B cell (primary cell): ENCODE data around the gene SAMD7. TPM values are rescaled to one million over a fixed set of nuclear protein-coding genes. Genes with fewer than 3 reads are reported as not detected.
A peak's percentile ranks its signal among the peaks of the same experiment; 100 is the strongest.

Experiments
- ATAC-seq: fragments of 200-7000 bp; cut with Tn5 transposase; one replicate; pipeline ENCODE4 v1.10.0; 2021; ENCODE audit warnings: low read depth, mild to moderate bottlenecking, moderate number of reproducible peaks, moderate library complexity
- CTCF ChIA-PET: fragments of 350-600 bp; sonication (Branson Sonifier 250); formaldehyde crosslinking; loops from one replicate; lab custom pipeline; 2021; ENCODE audit warnings: antibody characterized with exemption, inconsistent platforms; lab: Charles Lee
- POLR2A ChIA-PET: fragments of 350-600 bp; sonication (Branson Sonifier 250); formaldehyde crosslinking; loops from one replicate; lab custom pipeline; 2021; ENCODE audit warnings: antibody characterized with exemption; lab: Charles Lee
- DNase-seq: peaks from one replicate; pipeline ENCODE4 v3.0.0; 2013
- H2AFZ ChIP-seq: 2 replicates; pipeline ENCODE4 v1.6.1; 2012; ENCODE audit warnings: mild to moderate bottlenecking, low read depth, low read length; ENCODE audit not compliant: insufficient read depth, poor library complexity, severe bottlenecking
- H3K27ac ChIP-seq, 2 donors: 1 replicate in 1 of 2; 2 replicates in 1 of 2; pipeline ENCODE4 v1.5.1; 2012 to 2013; ENCODE audit warnings: low read length in 2 of 2, mild to moderate bottlenecking in 2 of 2, moderate library complexity in 1 of 2
- H3K27me3 ChIP-seq, 4 experiments: fragments of 200-600 bp in 1 of 4; sonication (generic) in 1 of 4; replicated peaks in 1 of 4; 1 replicate in 2 of 4; 2 replicates in 2 of 4; pipeline versions ENCODE4 v1.6.1 to v1.7.0; 2013 to 2016; ENCODE audit warnings: low read length in 3 of 4, mild to moderate bottlenecking in 2 of 4, mixed read lengths in 1 of 4, moderate library complexity in 1 of 4; ENCODE audit not compliant: insufficient read depth in 4 of 4, control insufficient read depth in 3 of 4; ENCODE audit errors: control extremely low read depth in 1 of 4
- H3K36me3 ChIP-seq, 2 experiments: replicated peaks in 1 of 2; 1 replicate in 1 of 2; 2 replicates in 1 of 2; pipeline versions ENCODE4 v1.6.1 to v1.7.1; 2013; ENCODE audit warnings: low read length in 1 of 2; ENCODE audit not compliant: insufficient read depth in 2 of 2, control insufficient read depth in 1 of 2; ENCODE audit errors: control extremely low read depth in 1 of 2, extremely low read depth in 1 of 2
- H3K4me1 ChIP-seq, 2 donors: fragments of 200-600 bp in 1 of 2; sonication (generic) in 1 of 2; 1 replicate in 1 of 2; 2 replicates in 1 of 2; pipeline versions ENCODE4 v1.5.1 to v1.6.1; 2013 to 2017; ENCODE audit warnings: low read length in 2 of 2; ENCODE audit not compliant: control insufficient read depth in 2 of 2, insufficient read depth in 2 of 2
- H3K4me2 ChIP-seq: replicated peaks from 2 replicates; pipeline ENCODE3; 2012; ENCODE audit warnings: mild to moderate bottlenecking, low read depth, low read length; ENCODE audit not compliant: poor library complexity, severe bottlenecking
- H3K4me3 ChIP-seq, 5 experiments: fragments of 200-600 bp in 1 of 5; sonication (generic) in 1 of 5; 1 replicate in 3 of 5; 2 replicates in 2 of 5; pipeline versions ENCODE4 v1.5.1 to v1.7.0; 2011 to 2016; ENCODE audit warnings: low read length in 4 of 5, mild to moderate bottlenecking in 4 of 5, low read depth in 2 of 5, control low read depth in 1 of 5, moderate library complexity in 1 of 5; ENCODE audit not compliant: insufficient read depth in 1 of 5; ENCODE audit errors: control extremely low read depth in 1 of 5, extremely low read depth in 1 of 5
- H3K79me2 ChIP-seq: fragments of 200-600 bp; sonication (generic); one replicate; pipeline ENCODE4 v1.6.0; 2016; ENCODE audit warnings: low read length; ENCODE audit not compliant: control insufficient read depth, insufficient read depth
- H3K9ac ChIP-seq: fragments of 200-600 bp; sonication (generic); 2 replicates; pipeline ENCODE4 v1.6.1; 2017; ENCODE audit warnings: mild to moderate bottlenecking, low read length, moderate library complexity
- H3K9me3 ChIP-seq, 3 donors: one replicate each; pipeline versions ENCODE4 v1.6.1 to v1.7.1; 2013; ENCODE audit warnings: low read length in 2 of 3; ENCODE audit not compliant: control insufficient read depth in 2 of 3, insufficient read depth in 1 of 3; ENCODE audit errors: control extremely low read depth in 1 of 3
- H4K20me1 ChIP-seq: 2 replicates; pipeline ENCODE4 v1.6.0; 2012; ENCODE audit warnings: mild to moderate bottlenecking, low read length; ENCODE audit not compliant: insufficient read depth, control insufficient read depth, poor library complexity, severe bottlenecking
- H3K27ac Mint-ChIP-seq: one replicate; pipeline ENCODE4 v1.8.0; 2021; ENCODE audit warnings: mixed read lengths
- H3K27me3 Mint-ChIP-seq: one replicate; pipeline ENCODE4 v1.8.0; 2021; ENCODE audit warnings: mixed read lengths
- H3K4me1 Mint-ChIP-seq: one replicate; pipeline ENCODE4 v1.8.0; 2021; ENCODE audit warnings: mixed read lengths
- H3K4me3 Mint-ChIP-seq: one replicate; pipeline ENCODE4 v1.8.0; 2021; ENCODE audit warnings: mixed read lengths
- H3K9me3 Mint-ChIP-seq: one replicate; pipeline ENCODE4 v1.8.0; 2022; ENCODE audit warnings: mixed read lengths; ENCODE audit not compliant: insufficient read depth
- CTCF ChIP-seq: fragments of 200-600 bp; IDR thresholded peaks from one replicate; pipeline ENCODE4 v1.8.0; 2022; ENCODE audit warnings: antibody characterized with exemption, mild to moderate bottlenecking
- EZH2 ChIP-seq: IDR thresholded peaks from 2 replicates; pipeline ENCODE4 v1.6.1; 2012; ENCODE audit warnings: borderline replicate concordance, low read depth, mild to moderate bottlenecking, moderate library complexity, low read length; ENCODE audit not compliant: insufficient read depth, poor library complexity, severe bottlenecking
- WGBS: methylation state at CpG from one replicate; pipeline ENCODE4 v1.1.5; 2013; ENCODE audit warnings: missing lambda C conversion rate; ENCODE audit not compliant: insufficient coverage; 5-methylcytosine and 5-hydroxymethylcytosine counted together
- intact Hi-C: fragments of 100-400 bp; cut with micrococcal nuclease; formaldehyde crosslinking; loops from one replicate; pipeline ENCODE4 v1.10.0; 2022
- polyA plus RNA-seq: library from polyadenylated mRNA; depleted of rRNA; stranded (reverse); fragments of >200 nt; gene quantifications from 2 replicates; pipeline ENCODE4 v1.2.3, GENCODE V29; 2012
- total RNA-seq, 2 donors: library from RNA; stranded (reverse); fragments of 120-200 nt in 1 of 2; gene quantifications; 1 replicate in 1 of 2; 2 replicates in 1 of 2; pipeline versions ENCODE4 v1.2.3 to v1.2.4, GENCODE V29; 2013 to 2022

The SAMD7 gene
- total and polyA plus RNA-seq, 2 donors (not counting 1 experiment from before 2014, with no cell fraction given): not detected

- POLR2A ChIA-PET: interaction anchor here (0.6 to 5.9 kb wide), 20 partner anchors 11 to 202 kb away, joined by 3 to 95 read pairs (median 4); partner anchors contain the start of genes LRRC34, LRRIQ4, MYNN and TERC
- Histone ChIP-seq H3K4me3 (peak within 1 kb of the TSS; percentile 59 to 88 (median 85)), H2AFZ (peak within 1 kb of the TSS; percentile 90), H3K4me1 (peaks cover 45 to 74% of the 10 kb centered on the region in 2 donors), H4K20me1 (peaks cover 8% of the 10 kb centered on the region), H3K4me2 (peak within 1 kb of the TSS; percentile 79), H3K9ac (peak within 1 kb of the TSS; percentile 94), H3K27me3 (no peaks in the 10 kb centered on the region), H3K27ac (peak within 1 kb of the TSS; percentile 98 to 99), H3K36me3 (peaks cover 2 to 12% of the 10 kb centered on the region in 2 experiments), H3K79me2 (peaks cover 97% of the 10 kb centered on the region), H3K9me3 (no peaks in the 10 kb centered on the region)
- Mint-ChIP-seq H3K4me3 (peak within 1 kb of the TSS; percentile 90), H3K9me3 (peaks cover 6% of the 10 kb centered on the region), H3K27me3 (no peaks in the 10 kb centered on the region), H3K4me1 (peaks cover 77% of the 10 kb centered on the region), H3K27ac (peak within 1 kb of the TSS; percentile 95)
- TF ChIP-seq EZH2: no peak
- peak; percentile 57 for TF ChIP-seq CTCF
- WGBS: 2% methylated on average over 36 of the region's 37 CpGs
- intact Hi-C loops: loop anchor here (1.0 to 5.0 kb wide), 7 partner anchors 21 to 202 kb away; partner anchors contain the start of genes MYNN and TERC
- peak; percentile 88 for ATAC-seq
- CTCF ChIA-PET: interaction anchor here (0.9 to 8.4 kb wide), 19 partner anchors 9 to 205 kb away, joined by 3 to 181 read pairs (median 5); partner anchors contain the start of genes ACTRT3, LRRC34 and LRRIQ4
- DNase-seq: peak; percentile 97
Observed at GRCh38 chr3:169966428-169966950, 55.1 kb downstream of the SAMD7 start, which contains the start of gene SEC62. SEC62 (plus strand) TSS chr3:169966807; CDS start chr3:169966823, 16 bp downstream.
